HG03139 (cell line): ENCODE results near the gene YBX2.
A peak's percentile ranks its signal among the peaks of the same experiment; 100 is the strongest.

Experiments
- ATAC-seq: cut with Tn5 transposase; IDR thresholded peaks from one replicate; pipeline ENCODE4 v1.9.1; 2021; ENCODE audit not compliant: unreplicated experiment

YBX2 gene

DNA sequence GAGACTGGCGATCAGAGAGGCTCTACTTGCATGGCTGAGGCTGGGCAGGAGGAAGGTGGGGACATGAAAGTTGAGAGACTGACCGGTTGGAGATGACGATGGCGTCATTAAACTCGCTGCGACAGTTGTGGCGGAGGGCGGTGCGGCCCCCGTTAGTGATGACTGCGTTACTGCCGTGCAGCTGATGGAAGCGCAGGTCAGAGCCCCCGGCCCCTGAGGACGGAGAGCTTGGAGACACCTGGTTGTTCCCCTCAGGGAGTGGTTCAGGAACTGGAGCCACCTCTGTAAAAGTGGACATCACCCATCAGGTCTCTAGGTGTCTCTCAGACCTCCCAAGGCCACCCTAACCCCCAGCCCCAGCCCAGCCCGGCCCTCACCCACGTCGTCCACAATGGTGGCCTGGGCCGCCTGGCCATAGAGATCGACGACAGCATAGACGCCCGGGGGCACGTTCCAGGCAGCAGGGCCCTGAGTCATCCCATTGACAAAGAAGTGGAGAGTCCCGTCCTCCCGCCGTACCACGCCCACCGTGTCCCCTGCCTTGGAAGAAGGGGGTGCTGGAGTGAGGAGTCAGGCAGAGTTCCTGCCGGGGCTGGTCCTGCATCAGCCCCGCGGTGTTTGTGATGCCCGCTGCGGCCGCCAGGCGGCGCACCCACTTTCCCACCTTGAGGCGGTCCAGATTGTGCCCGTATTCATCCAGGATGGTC is 29.4 kb upstream of the YBX2 start:
- ATAC-seq, result no peak

DNA sequence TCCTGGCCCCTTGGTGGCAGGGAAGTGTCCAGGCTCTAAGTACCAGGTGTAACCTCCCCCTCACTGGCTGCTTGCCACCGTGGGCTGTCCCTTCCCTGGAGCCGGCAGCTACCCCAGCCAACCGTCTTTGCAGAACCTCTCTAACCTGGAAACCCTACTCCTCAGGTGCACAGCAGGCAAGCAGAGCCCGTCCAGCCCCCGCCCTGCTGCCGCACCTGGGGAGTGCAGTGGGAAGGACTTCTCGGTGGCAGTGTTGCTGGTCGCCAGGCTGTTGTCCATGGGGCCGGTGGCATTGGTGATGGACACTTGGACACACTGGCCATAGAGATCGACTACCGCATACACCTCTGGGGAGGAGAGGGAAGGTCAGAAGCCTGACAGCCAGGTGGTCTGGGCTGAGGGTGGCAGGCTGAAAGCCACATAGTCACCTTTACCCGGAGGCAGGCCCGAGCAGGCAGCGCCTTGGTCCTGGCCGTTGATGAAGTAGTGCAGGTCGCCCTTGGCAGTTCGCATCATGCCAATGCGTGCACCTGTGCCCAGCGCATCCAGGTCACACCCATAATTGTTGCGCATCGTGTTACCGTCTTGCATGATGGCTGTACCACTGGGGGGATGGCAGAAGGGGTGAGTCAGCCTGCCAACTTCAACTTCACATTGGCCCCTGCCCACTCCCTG is 28.2 kb upstream of the YBX2 start:
- no peak for ATAC-seq

DNA sequence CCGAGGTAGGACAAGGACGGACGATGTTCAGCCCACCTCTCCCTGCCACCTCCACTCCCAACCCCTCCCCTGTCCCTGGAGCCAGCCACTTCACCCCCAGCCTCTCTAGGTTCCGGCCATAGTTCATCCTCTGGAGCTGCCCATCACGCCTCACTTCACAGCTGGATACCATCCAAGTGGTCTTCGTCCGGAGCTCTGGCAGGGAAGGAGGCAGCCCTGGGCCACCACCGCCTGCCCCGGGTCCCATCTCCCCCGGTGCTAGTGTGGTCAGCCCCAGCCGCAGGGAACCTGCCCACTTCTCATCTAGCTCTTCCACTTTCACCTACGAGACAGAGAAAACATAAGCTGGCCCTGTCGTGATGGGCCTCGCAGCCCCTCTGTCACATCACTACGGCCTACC is 27.0 kb upstream of the YBX2 start:
- ATAC-seq, result no peak

- no peak for ATAC-seq
These were observed 23.9 kb upstream of the YBX2 start for GRCh38 chr17:7318121-7318860.

DNA sequence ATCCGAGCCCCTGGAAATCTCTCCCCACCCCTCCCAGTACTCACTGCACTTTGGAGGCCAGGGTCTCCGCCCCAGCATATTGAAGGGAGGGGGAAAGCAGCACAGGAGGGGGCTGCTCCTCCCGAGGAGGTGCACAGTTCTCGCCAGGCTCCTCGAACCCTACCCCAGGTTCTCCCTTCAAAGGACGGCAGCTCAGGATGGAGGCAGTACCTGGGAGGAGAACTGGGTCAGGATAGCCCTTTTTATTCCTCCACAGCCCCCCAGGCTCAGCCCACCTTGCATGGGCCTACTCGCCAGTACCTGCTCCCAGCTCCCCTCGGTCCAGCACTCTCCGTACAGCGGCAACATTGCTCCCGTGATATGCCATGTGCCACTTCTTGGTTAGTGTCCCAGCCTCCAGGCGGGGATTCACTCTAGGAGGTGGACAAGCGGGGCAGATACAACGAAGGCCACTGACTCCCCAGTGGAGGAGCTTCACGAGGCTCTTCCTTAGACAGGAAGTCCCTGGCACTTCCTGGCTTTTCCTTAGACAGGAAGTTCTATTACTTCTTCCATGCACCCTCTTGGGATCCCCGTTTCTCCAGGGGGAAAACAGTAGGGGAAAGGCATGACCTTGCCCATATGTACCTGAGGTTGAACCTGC is 22.8 kb upstream of the YBX2 start:
- no peak for ATAC-seq

DNA sequence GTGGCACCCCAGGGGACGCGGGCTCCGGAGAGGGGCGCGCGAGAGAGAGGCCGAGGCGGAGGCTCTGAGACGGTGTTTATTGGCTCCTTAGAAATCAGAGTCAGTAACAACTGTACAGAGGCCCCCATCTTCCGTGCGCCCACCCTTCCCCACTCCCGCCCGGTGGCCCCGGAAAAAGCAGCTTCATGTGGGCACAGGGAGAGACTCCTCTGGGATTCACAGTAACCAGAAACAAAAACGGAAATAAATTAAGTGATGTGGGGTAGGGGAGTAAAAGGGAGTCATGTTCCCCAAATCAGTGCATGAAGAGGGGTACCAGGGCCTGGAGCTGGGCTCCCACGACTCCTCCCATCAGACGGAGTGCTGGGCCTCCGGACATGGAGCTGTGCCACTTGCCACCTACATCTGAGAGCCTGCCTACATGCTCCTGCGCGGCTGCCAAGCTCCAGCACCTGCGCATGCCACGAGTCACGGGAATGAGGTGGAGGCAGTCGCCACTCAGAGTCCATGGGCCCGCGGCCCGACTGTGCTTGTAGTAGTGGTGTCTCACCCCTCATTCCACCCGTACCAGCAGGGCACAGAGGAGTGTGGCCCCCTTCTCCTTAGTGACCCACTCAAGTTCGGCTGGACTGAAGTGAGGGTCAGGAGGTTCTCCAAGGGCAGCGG is 21.3 kb upstream of the YBX2 start:
- ATAC-seq, result no peak

GRCh38 chr17:7314719-7315569 is 20.5 kb upstream of the YBX2 start, which contains the start of gene GPS2:
GPS2 (minus strand) TSS chr17:7315360; CDS start chr17:7315052, 308 bp downstream.
- ATAC-seq, result peak; percentile 68

- no peak for ATAC-seq
These were observed 19.7 kb upstream of the YBX2 start for GRCh38 chr17:7313890-7314718.

DNA sequence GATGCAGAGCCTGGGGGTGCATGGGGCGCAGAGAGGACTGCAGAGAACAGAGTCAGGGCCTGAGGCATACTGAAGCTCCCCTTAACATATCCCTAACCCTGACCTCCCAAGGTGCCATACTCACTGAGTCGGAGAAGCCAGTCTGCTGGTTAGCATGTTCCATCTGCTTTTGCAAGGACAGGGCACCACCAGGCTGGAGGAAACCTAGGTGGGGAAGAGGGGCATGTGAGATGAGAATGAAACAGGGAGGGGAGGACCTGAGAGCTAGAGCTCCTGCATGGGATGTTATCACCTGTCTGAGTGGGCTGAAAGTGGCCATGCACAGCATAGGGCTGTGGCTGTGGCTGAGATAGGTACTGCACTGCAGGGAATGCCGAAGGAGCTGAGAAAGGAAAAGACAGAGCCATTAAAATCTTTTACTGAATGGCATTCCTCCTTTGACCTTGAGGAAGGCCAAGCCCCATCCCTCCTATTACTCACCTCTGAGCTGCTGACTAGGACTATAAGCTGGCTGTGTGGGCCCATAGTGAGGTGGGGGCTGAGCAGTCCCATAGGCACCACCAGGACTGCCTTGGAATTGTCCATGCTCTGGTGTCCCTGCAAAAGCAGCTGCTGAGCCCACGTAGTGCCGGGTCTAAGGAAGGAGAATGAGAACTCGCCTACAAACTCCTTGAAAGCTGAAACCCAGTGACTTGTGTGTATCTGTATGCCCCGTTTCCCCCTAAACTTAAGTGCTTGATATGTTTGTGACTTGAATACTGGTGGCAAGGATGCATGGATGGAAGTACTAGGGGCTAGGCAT is 18.9 kb upstream of the YBX2 start:
- ATAC-seq, result no peak

- ATAC-seq, result no peak
These were observed 18.1 kb upstream of the YBX2 start for GRCh38 chr17:7312432-7313087.

GRCh38 chr17:7311110-7311705 is 16.8 kb upstream of the YBX2 start:
- ATAC-seq, result no peak

GRCh38 chr17:7309628-7310027 is 15.2 kb upstream of the YBX2 start:
- no peak for ATAC-seq

DNA sequence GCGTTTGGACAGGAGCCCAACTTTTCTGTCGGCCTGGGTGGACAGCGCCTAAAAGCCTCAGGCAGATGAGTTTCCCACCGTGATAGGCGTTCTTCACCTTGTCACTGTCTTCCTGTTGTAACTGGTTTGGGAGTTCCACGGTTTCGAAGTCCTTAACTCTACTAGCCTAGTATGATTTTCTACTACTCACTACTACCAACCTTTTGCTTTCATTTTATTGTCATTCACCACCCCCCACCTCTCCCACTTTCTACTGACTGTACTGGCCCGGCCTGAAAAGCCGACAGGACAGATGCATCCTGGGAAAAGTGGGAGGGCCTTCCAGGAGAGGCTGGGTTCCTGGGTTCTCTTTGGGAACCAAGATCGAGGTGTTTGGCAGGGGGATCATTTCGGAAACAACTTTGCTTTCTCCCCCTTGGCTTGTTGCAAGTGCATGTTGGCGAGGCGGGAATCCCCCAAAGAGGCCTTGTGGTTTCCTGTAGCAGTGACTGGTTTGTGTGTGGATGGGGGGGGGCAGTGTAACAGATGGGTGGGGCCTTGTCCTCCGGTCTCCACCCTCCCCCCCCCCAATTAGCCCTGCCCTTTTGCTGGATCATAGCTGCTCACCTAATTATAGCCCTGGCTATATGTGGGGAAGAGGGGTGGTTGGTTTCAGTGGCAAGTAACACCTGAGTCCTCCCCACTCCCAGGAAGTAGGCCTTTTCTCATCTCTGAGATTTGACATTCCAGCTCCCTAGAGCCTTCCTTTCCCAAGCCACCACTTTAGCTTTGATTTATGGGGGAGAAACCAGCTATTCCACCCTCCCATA is 14.4 kb upstream of the YBX2 start:
- ATAC-seq, result no peak

DNA sequence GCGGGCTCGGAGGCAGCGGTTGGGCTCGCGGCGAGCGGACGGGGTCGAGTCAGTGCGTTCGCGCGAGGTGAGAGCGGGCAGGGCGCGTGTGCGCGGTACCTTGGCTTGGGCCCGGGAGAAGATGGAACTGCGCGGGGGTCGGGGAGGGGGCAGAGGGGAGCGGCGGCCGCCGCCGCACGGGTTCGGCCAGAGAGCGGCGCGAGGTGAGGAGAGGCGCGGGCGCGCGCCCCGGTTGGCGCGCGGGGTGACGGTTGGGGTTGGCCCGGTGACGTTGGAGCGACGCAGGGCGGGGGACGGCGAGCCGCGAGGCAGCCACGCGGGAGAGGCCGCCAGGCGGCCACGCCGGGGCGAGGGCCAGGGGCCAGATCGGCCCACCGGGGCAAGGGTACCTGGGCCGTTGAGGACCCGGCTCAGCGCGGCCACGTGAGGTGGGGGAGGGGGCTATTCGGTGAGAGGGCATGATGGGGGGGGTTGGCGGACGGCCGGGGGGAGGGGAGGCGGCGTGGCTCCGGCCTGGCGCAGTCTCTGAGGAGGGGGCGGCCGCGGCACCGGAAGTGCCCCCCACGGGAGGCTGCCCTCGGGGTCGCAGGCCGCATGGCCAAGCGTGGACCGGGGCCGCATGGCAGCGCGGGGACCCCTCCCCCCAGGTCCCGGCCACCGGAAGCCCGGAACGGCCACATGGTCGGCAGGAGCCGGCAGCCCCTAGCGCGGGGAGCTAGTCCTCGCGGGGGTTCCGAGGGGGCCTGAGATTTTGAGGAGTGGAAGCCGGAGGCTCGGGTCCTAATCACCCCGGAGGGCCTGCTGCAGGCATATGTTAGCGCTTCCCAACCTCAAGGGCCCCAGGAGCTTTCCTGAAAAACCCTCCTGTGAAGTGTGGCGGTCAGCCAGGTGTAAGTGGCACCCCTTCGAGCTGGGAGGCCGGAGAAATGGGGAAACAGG is 13.5 kb upstream of the YBX2 start:
- peak; percentile 3 for ATAC-seq

- peak; percentile 58 for ATAC-seq
These were observed 12.7 kb upstream of the YBX2 start, which contains the start of gene EIF5A for GRCh38 chr17:7306911-7307685. EIF5A (plus strand) TSS chr17:7307628; CDS start chr17:7309636, 2,008 bp downstream.
